ENCODE data around the gene SLC16A2. TPM values are rescaled to one million over a fixed set of nuclear protein-coding genes. Genes with fewer than 3 reads are reported as not detected.
A peak's percentile ranks its signal among the peaks of the same experiment; 100 is the strongest.

SLC16A2 gene
- total RNA-seq, 2 donors from 2014 or later, result 2.9 to 7.3 TPM

- 80 to 91% methylated on average over 2 of the region's 2 CpGs for WGBS, 2 donors
- no peak for ATAC-seq
- Histone ChIP-seq H3K36me3 (replicated peaks in 1 of 2; ENCODE audit: insufficient read depth in 1 of 2, low read depth in 2 of 2) (no peaks in the 10 kb centered on the region), H3K9me3 (no peaks in the 10 kb centered on the region), H3K4me1 (no peaks in the 10 kb centered on the region), H3K27me3 (no peaks in the 10 kb centered on the region), H3K27ac (no peak overlapping the region), H3K4me3 (no peak overlapping the region)
- intact Hi-C loops (cut with DNase I), result no loop called here
- TF ChIP-seq POLR2A (IDR thresholded peaks at IDR 0.05) (no peak), CTCF (IDR thresholded peaks at IDR 0.05) (no peak)
- no peak for DNase-seq
These were observed 98.6 kb downstream of the SLC16A2 start for GRCh38 chrX:74519870-74520269.

- Histone ChIP-seq H3K27ac (no peak overlapping the region), H3K4me1 (no peaks in the 10 kb centered on the region), H3K4me3 (no peak overlapping the region), H3K27me3 (no peaks in the 10 kb centered on the region), H3K36me3 (replicated peaks in 1 of 2; ENCODE audit: insufficient read depth in 1 of 2, low read depth in 2 of 2) (no peaks in the 10 kb centered on the region), H3K9me3 (no peaks in the 10 kb centered on the region)
- TF ChIP-seq CTCF (IDR thresholded peaks at IDR 0.05) (no peak), POLR2A (IDR thresholded peaks at IDR 0.05) (no peak)
- intact Hi-C loops (cut with DNase I), result no loop called here
- no peak for ATAC-seq
- no peak for DNase-seq
- 78 to 84% methylated on average over 2 to 3 of the region's 3 CpGs for WGBS, 2 donors
These were observed 99.0 kb downstream of the SLC16A2 start for GRCh38 chrX:74520291-74520690.

GRCh38 chrX:74520896-74521295 lies 99.6 kb downstream of the SLC16A2 start:
- ATAC-seq (no peak), DNase-seq (no peak)
- intact Hi-C loops (cut with DNase I), result no loop called here
- Histone ChIP-seq H3K36me3 (replicated peaks in 1 of 2; ENCODE audit: insufficient read depth in 1 of 2, low read depth in 2 of 2) (no peaks in the 10 kb centered on the region), H3K4me1 (no peaks in the 10 kb centered on the region), H3K27me3 (no peaks in the 10 kb centered on the region), H3K27ac (no peak overlapping the region), H3K4me3 (no peak overlapping the region), H3K9me3 (no peaks in the 10 kb centered on the region)
- 90 to 93% methylated on average over 6 to 8 of the region's 8 CpGs for whole genome bisulfite sequencing, 2 donors
- no peak for TF ChIP-seq CTCF (IDR thresholded peaks at IDR 0.05)
- no peak for TF ChIP-seq POLR2A (IDR thresholded peaks at IDR 0.05)

GRCh38 chrX:74521961-74522751 lies 100.9 kb downstream of the SLC16A2 start:
- Histone ChIP-seq H3K9me3 (no peaks in the 10 kb centered on the region), H3K36me3 (replicated peaks in 1 of 2; ENCODE audit: insufficient read depth in 1 of 2, low read depth in 2 of 2) (no peaks in the 10 kb centered on the region), H3K27me3 (no peaks in the 10 kb centered on the region), H3K4me1 (no peaks in the 10 kb centered on the region), H3K4me3 (no peak overlapping the region), H3K27ac (no peak overlapping the region)
- TF ChIP-seq POLR2A (IDR thresholded peaks at IDR 0.05) (no peak), CTCF (IDR thresholded peaks at IDR 0.05) (no peak)
- peak; percentile 18 for ATAC-seq
- peak in 1 of 4 donors; percentile 7 for DNase-seq
- WGBS, 2 donors, result 86 to 91% methylated on average over 8 of the region's 9 CpGs
- intact Hi-C loops (cut with DNase I), result no loop called here

- intact Hi-C loops (cut with DNase I), result no loop called here
- H3K27ac ChIP-seq, result no peak overlapping the region
- H3K9me3 ChIP-seq, result no peaks in the 10 kb centered on the region
- DNase-seq, result no peak
- WGBS, 2 donors, result 75 to 100% methylated on average over 1 of the region's 1 CpG
- ATAC-seq, result no peak
- H3K4me3 ChIP-seq, result no peak overlapping the region
- no peaks in the 10 kb centered on the region for H3K27me3 ChIP-seq
- H3K4me1 ChIP-seq, result no peaks in the 10 kb centered on the region
- no peak for TF ChIP-seq CTCF (IDR thresholded peaks at IDR 0.05)
- TF ChIP-seq POLR2A (IDR thresholded peaks at IDR 0.05), result no peak
- no peaks in the 10 kb centered on the region for H3K36me3 ChIP-seq (replicated peaks in 1 of 2; ENCODE audit: insufficient read depth in 1 of 2, low read depth in 2 of 2)
These were observed 101.9 kb downstream of the SLC16A2 start for GRCh38 chrX:74523224-74523623.

Measured in body of pancreas (tissue), 4 donors.